Forelimb muscle (tissue), 1 donor: ENCODE results near the gene LIPM. TPM values are rescaled to one million over a fixed set of nuclear protein-coding genes. Genes with fewer than 3 reads are reported as not detected.

Experiments used
- polyA plus RNA-seq: library from polyadenylated mRNA; unstranded; fragments of 120-200 nt; gene quantifications from one replicate; pipeline ENCODE4 v1.2.1, GENCODE V29; 2013; ENCODE audit not compliant: insufficient read length

The LIPM gene
- polyA plus RNA-seq, 1 donor, result not detected

Other genes with a start within 250 kb of the LIPM start
- gene RNLS, start 219.4 kb upstream of the LIPM start, polyA plus RNA-seq, result 2.1 TPM
- not detected for gene LIPJ, start 216.0 kb upstream of the LIPM start, polyA plus RNA-seq
- gene LIPF, start 138.3 kb upstream of the LIPM start, polyA plus RNA-seq, result not detected
- not detected for gene LIPK, start 96.5 kb upstream of the LIPM start, polyA plus RNA-seq
- not detected for gene LIPN, start 42.7 kb upstream of the LIPM start, polyA plus RNA-seq
- gene ANKRD22, start 49.1 kb downstream of the LIPM start, polyA plus RNA-seq, result 0.11 TPM
- 6.5 TPM for gene STAMBPL1, start 77.5 kb downstream of the LIPM start, polyA plus RNA-seq
- 183 TPM for gene ACTA2, start 150.0 kb downstream of the LIPM start, polyA plus RNA-seq
- gene FAS, start 188.1 kb downstream of the LIPM start, polyA plus RNA-seq, result 6.2 TPM